Measurements from ENCODE around the gene ECE1. TPM values are rescaled to one million over a fixed set of nuclear protein-coding genes. Genes with fewer than 3 reads are reported as not detected.

The ECE1 gene
- total and polyA plus RNA-seq, 2 donors (not counting 3 experiments of a cell fraction or from before 2014, with no cell fraction given) = 437 to 562 TPM

GRCh38 chr1:21278208-21278859 lies 11.9 kb downstream of the ECE1 start:
- FAIRE-seq (peak; percentile 86), DNase-seq (ENCODE audit: low read depth, low spot score) (peak; percentile 86)
- dilution Hi-C loops (cut with MboI; ENCODE audit: extremely low pct_ligation_motif_present, low sequenced_read_pairs) = no loop called here
- H4K20me1 ChIP-seq (replicated peaks; ENCODE audit: control insufficient read depth, extremely low read depth, insufficient read depth, low read length) = no peaks in the 10 kb centered on the region
- peaks cover 47% of the 10 kb centered on the region for H3K79me2 ChIP-seq (ENCODE audit: control insufficient read depth, insufficient read depth, low read length)
- POLR2A ChIA-PET = interaction anchor here (1.4 kb wide), 1 partner anchor 46 kb away, joined by 4 read pairs; no protein-coding TSS in a partner anchor
- H2AFZ ChIP-seq (ENCODE audit: low read depth, low read length) = no peak overlapping the region
- H3K4me1 ChIP-seq (ENCODE audit: control insufficient read depth, extremely low read depth, insufficient read depth, low read length) = peaks cover 75% of the 10 kb centered on the region
- H3K9me3 ChIP-seq (replicated peaks; ENCODE audit: control insufficient read depth, insufficient read depth, low read length) = no peaks in the 10 kb centered on the region
- H3K36me3 ChIP-seq (ENCODE audit: control insufficient read depth in 2 of 2, extremely low read depth in 1 of 2, insufficient read depth in 2 of 2, low read length in 2 of 2) = peaks cover 0 to 4% of the 10 kb centered on the region in 2 experiments
- TSS peak; percentile 36 for BruUV-seq (replicated peaks)
- H3K27ac ChIP-seq (ENCODE audit: insufficient read depth, low read depth, low read length) = peak overlapping the region; percentile 98
- H3K27me3 ChIP-seq (ENCODE audit: control insufficient read depth in 2 of 2, insufficient read depth in 2 of 2, low read length in 2 of 2) = no peaks in the 10 kb centered on the region
- H3K9me1 ChIP-seq (replicated peaks; ENCODE audit: control insufficient read depth, extremely low read depth, insufficient read depth, low read length) = no peaks in the 10 kb centered on the region
- intact Hi-C loops (cut with micrococcal nuclease) = no loop called here
- H3K9ac ChIP-seq (replicated peaks; ENCODE audit: extremely low read depth, insufficient read depth, low read length) = peak overlapping the region; percentile 85
- TF ChIP-seq POLR2A (IDR thresholded peaks at IDR 0.05; ENCODE audit: low read depth, low read length) = peak; percentile 73
- peak; percentile 90 for TF ChIP-seq GATA2 (IDR thresholded peaks at IDR 0.05; ENCODE audit: insufficient read depth, insufficient read length, low read depth, low read length)
- TF ChIP-seq JUN (IDR thresholded peaks at IDR 0.05; ENCODE audit: borderline replicate concordance, insufficient read depth, insufficient read length, low read depth) = no peak
- TF ChIP-seq, protein P1, sequence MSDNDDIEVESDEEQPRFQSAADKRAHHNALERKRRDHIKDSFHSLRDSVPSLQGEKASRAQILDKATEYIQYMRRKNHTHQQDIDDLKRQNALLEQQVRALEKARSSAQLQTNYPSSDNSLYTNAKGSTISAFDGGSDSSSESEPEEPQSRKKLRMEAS (IDR thresholded peaks at IDR 0.05; ENCODE audit: insufficient read depth, insufficient read length) = no peak
- TF ChIP-seq POLR2AphosphoS5 (IDR thresholded peaks at IDR 0.05; ENCODE audit: insufficient read depth, low read depth, low read length) = peak; percentile 55
- TF ChIP-seq FOS (IDR thresholded peaks at IDR 0.05; ENCODE audit: borderline replicate concordance, insufficient read depth, low read length) = no peak
- TF ChIP-seq, protein P2, sequence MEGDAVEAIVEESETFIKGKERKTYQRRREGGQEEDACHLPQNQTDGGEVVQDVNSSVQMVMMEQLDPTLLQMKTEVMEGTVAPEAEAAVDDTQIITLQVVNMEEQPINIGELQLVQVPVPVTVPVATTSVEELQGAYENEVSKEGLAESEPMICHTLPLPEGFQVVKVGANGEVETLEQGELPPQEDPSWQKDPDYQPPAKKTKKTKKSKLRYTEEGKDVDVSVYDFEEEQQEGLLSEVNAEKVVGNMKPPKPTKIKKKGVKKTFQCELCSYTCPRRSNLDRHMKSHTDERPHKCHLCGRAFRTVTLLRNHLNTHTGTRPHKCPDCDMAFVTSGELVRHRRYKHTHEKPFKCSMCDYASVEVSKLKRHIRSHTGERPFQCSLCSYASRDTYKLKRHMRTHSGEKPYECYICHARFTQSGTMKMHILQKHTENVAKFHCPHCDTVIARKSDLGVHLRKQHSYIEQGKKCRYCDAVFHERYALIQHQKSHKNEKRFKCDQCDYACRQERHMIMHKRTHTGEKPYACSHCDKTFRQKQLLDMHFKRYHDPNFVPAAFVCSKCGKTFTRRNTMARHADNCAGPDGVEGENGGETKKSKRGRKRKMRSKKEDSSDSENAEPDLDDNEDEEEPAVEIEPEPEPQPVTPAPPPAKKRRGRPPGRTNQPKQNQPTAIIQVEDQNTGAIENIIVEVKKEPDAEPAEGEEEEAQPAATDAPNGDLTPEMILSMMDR (IDR thresholded peaks at IDR 0.05; ENCODE audit: extremely low read depth in 1 of 2, insufficient read depth in 1 of 2, low read depth in 1 of 2, low read length in 2 of 2) = no peak
- no peak for TF ChIP-seq EZH2 (IDR thresholded peaks at IDR 0.05; ENCODE audit: borderline replicate concordance, low read depth, low read length, severe bottlenecking)
- no peak for TF ChIP-seq MYC (IDR thresholded peaks at IDR 0.05; ENCODE audit: low read depth, low read length)
- peak overlapping the region; percentile 86 for H3K4me2 ChIP-seq (ENCODE audit: insufficient read depth, low read length)
- CTCF ChIA-PET = interaction anchor here (0.7 to 6.1 kb wide), 11 partner anchors 9 to 90 kb away, joined by 3 to 117 read pairs (median 5); no protein-coding TSS in a partner anchor
- H3K4me3 ChIP-seq (replicated peaks in 1 of 3; ENCODE audit: insufficient read depth in 1 of 3, low read depth in 1 of 3, low read length in 3 of 3) = peak overlapping the region; percentile 12 to 68 (median 50)
